GM18498 (cell line): ENCODE measurements around the gene GNRH2.
"Not testable (repeated sequence)": the region's sequence is repeated elsewhere in the genome, so short reads cannot be mapped to it uniquely, and the experiment has no call there.

Experiments used
- ATAC-seq: cut with Tn5 transposase; IDR thresholded peaks from one replicate; pipeline ENCODE4 v1.9.1; 2021; ENCODE audit warnings: mild to moderate bottlenecking, moderate library complexity; ENCODE audit not compliant: unreplicated experiment

GNRH2 gene, protein sequence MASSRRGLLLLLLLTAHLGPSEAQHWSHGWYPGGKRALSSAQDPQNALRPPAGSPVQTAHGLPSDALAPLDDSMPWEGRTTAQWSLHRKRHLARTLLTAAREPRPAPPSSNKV

DNA sequence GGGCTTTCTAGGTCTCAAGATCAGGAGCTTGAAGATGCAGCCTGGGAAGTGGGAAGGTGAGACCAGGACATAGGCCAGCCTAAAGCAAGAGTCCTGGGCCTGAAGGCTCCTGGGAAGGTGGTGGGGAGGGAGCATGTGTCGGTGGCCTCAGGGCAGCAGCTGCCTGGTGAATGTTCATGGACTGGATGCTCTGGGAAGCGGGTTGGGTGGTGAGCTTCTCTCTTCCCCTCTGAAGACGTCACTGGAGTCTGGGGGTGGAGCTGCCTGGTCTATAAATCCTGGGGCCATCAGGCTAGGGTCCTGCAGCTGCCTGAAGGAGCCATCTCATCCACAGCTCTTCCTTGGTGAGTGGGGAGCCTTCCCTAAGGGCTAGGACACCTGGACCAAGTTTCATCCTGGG is at the start of gene GNRH2:
TSS of gene GNRH2 (plus strand) at position 301 of the 400 bp plus-strand sequence. CDS start 793 bp downstream, outside the sequence.
- no peak for ATAC-seq

DNA sequence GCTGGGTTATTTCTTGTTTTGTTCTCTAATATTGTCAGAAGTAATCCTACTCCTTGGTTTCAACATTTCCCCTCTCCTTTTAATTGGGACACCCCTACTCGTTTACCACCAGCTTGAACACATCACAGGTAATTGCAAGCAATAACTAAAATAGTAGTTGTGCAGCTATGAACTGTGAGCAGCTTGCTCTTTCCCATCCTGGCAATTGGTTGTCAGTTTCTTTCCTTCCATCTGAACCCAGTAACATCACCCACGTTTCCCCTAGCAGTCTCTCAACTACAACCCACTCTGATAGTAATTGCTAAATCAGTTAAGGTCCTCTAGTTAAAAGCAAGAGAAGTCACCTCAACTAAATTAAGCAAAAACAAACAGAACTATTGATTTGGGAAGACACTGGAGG is 47.6 kb upstream of the GNRH2 start:
- ATAC-seq = no peak

DNA sequence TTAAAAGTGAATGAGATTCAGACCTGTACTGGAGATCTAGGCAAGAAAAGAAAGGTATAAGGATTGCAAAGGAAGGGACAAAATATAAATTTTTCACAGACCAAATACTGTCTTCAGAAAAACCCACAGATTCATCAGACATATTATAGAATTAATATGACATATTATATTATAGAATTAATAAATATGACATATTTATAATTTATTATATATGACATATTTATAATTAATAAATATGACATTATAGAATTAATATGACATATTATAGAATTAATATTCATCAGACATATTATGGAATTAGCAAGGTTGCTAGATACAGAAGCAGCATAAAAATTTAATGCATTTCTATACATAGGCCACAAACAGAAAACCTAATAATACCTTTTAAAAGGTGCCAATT is 44.7 kb upstream of the GNRH2 start:
- ATAC-seq = no peak

DNA sequence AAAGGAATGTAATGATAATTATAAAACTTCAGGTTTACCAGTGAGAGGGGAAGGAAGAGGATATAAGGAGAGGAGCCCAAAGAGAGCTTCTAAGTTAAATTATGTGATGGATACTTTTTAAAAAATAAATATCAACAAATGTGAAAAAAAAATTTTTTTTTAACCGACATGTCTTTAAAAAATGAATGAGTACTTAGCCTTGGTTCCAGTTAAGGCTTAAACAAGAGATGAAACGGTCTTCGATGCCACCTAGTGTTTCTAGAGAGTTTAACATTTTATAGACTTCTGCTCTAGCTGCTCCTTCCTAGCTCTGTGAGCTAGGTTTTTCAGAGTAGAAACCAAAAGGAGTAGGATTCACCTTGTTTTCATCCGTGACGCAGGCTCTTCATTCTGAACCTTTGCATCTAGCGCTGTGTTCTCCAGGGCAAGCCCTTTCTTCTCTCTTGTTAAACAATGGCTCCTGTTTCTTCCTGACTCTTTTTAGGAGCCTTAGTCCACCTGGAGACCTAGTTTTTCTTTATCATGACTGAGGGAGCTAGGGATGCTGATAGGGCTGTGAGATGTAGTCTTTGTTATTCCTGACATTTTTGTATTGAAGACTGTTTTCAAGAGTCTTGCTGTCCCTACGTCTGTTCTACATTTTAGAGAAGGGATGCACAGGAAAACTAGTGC is 42.4 kb upstream of the GNRH2 start:
- peak; percentile 54 for ATAC-seq

DNA sequence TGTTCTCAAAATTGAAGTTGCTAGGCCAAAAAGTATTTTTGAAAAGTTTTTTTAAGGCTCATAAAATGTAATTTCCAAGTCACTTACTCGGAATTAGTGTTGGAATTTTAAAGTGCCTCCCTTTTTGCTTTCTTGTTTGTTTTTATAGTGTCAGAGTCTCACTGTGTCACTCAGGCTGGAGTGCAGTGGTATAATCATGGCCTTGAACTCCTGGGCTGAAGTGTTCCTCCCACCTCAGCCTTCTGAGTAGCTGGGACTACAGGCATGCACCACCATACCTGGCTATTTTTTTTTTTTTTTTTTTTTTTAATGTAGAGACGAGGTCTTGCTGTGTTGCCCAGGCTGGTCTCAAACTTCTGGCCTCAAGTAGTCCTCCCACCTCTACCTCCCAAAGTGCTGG is 40.0 kb upstream of the GNRH2 start:
- no peak for ATAC-seq

DNA sequence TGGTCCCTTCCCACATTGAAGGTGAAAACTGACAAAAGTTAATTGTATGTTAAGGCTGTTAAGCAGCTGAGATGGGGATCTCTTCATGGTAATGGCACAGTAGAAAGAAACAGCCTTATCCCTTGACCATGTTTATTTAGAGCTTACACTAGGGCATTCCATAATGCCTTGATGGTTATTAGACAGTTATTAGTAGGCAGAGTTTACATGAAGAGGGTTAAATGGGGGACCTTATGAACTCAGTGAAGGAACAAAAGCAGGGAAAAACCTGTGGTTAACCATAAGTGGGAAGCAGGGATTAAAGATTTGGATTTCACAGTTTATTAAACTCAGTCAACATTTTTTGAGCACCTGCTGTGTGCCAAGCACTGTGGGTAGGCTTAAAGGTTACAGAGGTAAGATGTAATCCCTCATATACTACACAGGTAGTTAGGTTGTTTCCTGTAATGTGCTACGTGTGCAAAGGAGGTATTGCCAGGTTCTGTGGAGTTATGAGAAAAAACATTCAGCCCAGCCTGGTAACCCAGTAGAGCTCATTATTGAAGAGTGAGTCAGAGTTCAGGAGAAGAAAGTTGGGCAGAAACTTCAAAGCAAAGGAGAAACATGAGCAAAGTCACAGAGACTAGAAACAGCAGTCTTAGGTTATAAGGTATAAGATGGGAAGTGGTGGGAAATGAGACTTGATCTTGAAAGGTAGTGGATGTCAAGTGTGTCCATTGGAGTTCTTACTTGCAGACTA is 32.3 kb upstream of the GNRH2 start:
- no peak for ATAC-seq

DNA sequence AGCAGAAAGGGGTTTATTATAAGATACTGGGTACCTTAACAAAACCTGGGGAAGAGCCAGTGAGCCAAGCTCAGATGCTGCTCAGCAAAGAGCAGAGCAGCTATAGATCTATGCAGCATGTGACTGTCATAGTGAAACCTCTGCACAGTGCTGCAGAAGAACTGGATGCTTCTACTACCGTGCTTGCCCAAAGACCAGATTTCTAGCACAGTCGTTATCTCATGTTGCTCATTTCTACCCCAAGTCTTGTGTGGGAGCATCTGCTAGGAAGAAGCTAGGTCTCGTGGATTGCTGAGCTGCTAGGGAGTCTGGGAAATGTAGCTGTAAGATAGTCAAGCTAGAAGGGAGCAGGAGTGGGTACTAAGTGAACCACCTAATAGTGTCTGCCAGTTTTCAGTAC is 31.7 kb upstream of the GNRH2 start:
- ATAC-seq = no peak

DNA sequence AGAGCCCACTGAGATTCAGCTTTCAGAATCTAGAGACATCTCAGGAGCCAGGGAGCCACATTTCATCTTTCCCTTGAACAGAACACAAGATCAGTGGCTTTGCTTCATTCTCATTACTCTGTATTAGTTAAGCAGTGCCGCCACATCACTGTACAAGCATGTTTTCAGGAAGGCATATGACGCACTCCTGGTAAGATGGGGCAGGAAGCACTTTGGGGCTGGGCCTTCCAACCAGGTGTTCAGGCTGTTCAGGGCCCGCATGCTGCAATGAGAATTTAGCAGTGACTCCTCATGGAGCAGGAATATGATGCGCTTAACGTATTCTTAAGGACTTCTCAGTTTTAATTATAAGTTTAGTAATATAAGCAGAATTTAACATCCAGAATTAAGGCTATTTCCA is 29.7 kb upstream of the GNRH2 start:
- ATAC-seq = no peak

DNA sequence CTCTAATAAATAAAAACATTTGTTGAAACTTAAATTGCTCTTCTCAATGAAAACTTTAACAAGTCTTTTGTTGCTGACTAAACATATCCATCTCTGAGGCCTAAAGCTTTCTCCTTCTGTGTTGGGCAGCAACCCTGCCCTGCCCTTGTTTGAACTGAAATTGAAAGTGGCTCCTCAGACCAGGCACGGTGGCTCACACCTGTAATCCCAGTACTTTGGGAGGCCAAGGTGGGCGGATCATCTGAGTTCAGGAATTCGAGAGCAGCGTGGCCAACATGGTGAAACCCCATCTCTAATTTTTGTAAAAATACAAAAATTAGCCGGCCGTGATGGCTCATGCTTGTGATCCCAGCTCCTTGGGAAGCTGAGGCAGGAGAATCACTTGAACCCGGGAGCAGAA is 29.2 kb upstream of the GNRH2 start:
- no peak for ATAC-seq

DNA sequence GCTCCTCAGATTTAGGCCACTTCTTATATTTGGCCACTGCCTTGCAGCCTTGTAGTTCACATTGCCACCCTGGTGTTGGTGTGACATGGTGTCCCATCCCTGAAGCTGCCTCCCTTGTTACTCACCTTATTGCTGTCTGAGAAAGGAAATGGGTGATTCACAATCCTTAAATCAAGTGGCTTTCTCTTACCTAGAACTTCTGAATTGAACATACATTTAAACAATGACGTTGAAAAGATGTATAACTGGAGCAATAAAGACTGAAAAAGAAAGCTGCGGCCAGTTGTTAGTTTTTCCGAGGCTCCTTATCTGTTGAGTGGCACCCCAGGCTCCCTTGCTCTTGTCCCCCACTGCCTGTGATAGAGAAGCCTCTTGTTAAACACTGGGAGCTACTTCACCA is 28.8 kb upstream of the GNRH2 start:
- no peak for ATAC-seq

DNA sequence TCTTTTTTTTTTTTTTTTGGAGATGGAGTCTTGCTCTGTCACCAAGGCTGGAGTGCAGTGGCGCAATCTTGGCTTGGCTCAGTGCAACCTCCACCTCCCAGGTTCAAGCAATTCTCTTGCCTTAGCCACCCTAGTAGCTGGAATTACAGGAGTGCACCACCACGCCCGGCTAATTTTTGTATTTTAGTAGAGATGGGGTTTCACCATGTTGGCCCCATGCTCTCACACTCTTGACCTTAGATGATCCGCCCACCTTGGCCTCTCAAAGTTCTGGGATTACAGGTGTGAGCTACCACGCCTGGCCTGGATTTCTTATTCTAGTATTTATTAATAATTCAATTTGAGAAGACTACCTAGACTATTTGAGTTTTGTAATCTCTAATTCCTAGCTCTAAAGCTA is 28.1 kb upstream of the GNRH2 start:
- ATAC-seq = not testable (repeated sequence)

DNA sequence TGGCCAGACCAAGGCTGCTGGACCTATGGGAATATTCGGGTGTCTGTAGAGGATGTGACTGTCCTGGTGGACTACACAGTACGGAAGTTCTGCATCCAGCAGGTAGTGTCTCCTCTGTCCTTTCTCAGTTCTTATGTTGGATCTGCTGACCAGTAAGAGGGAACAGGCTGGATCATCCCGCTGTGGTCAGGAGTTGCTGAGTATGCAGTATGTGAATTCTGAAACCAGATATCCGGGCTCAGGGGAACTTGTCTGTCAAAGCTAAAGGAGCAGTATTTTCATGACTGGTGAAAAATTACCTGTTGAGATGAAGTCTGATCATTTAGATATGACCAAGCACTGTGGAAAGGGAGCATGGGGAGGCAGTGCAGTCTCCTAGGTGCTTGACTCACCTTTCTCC is 22.1 kb upstream of the GNRH2 start:
- no peak for ATAC-seq

DNA sequence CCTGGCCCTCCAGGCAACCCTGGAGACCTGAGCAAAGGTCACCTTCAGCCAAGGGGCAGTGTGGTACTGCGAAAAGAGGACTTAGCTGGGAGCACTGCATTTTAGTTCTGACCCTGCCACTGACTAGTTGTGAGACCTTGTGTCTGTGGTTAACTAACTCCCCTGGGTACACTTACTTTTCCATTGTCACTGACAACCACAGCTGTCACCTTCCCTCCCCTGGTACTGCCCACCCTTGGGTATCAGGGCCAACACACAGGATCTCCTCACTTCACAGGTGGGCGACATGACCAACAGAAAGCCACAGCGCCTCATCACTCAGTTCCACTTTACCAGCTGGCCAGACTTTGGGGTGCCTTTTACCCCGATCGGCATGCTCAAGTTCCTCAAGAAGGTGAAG is 21.6 kb upstream of the GNRH2 start:
- ATAC-seq = no peak

DNA sequence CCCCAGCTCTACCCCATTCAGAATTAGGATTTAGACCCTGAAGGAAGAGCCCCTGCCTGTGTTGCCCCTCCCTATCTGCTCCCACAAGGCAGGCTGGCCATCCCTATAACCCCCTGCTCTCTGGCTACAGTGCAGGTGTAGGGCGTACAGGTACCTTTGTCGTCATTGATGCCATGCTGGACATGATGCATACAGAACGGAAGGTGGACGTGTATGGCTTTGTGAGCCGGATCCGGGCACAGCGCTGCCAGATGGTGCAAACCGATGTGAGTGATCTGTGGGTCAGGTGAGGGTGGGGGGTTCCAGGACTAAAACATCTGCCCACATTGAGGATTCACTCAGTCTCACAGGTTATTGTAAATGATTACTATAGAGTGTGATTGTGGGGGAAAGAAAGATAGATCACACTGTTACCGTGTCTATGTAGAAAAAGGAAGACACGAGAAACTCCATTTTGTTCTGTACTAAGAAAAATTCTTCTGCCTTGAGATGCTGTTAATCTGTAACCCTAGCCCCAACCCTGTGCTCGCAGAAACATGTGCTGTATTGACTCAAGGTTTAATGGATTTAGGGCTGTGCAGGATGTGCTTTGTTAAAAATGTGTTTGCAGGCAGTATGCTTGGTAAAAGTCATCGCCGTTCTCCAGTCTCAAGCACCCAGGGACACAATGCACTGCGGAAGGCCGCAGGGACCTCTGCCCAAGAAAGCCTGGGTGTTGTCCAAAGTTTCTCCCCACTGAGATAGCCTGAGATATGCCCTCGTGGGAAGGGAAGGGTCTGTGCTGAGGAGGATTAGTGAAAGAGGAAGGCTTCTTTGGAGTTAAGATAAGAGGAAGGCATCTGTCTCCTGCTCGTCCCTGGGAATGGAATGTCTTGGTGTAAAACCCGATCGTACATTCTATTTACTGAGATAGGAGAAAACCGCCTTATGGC is 20.6 kb upstream of the GNRH2 start:
- ATAC-seq = not testable (repeated sequence)

DNA sequence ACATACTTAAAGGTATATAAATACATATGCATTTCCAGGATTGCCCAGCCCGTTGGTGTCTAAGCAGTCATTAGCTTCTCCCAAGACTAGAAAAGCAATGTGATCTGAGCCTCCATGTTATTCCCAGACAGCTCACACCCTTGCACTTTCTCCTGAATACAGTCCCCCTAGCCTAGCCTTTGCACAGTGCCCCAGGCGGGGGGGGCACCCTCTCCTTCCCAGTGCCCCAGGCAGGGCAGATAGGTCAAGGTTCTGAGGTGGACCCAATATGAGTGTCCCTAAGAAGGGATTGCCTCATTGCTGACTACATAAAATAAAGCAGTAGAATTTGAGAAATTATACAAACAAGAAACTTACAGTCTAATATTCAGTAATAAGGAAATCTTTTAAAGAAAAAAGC is 15.4 kb upstream of the GNRH2 start:
- no peak for ATAC-seq

DNA sequence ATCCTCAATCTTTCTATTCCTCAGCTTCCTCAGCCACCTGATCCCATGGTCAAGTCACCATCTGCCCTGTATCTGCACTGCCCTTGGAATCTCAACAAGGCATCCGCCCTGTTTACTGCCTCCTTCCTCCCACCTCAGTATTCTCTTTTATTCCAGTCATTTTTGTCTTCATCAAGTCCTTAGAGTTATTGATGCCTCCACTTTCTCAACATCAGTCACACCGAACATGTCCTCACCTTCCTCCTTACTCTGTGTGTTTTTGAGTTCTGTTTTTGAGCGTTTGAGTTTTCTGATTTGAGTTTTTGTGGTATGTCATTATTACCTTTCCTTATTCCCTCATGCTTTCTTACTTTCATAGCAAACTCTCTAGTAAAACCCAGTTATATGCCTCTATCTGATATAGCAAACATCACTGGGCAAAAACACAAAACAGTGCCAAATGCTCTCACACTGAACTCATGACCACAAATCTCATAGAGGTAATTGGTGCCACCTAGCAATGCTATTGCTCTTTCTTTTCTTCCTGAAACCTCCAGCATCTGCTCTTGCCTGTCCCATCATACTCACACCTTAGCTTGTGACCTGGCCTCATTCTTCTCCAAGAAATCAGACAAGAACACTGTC is 11.8 kb upstream of the GNRH2 start:
- ATAC-seq = no peak

DNA sequence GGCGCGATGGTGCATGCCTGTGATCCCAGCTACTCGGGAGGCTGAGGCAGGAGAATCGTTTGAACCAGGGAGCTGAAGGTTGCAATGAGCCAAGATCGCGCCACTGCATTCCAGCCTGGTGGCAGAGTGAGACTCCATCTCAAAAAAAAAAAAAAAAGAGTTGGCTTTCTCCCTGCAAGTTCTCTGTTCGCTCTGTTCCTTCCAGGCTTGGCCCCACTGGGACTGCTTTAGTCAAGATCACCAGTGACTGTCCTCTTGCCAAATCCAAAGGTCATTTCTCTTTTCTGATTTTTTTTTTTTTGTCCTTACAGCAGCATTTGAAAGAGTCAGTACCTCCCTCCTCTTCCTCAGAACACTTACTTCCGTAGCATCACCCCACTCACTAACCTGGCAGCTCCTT is 10.8 kb upstream of the GNRH2 start:
- no peak for ATAC-seq

DNA sequence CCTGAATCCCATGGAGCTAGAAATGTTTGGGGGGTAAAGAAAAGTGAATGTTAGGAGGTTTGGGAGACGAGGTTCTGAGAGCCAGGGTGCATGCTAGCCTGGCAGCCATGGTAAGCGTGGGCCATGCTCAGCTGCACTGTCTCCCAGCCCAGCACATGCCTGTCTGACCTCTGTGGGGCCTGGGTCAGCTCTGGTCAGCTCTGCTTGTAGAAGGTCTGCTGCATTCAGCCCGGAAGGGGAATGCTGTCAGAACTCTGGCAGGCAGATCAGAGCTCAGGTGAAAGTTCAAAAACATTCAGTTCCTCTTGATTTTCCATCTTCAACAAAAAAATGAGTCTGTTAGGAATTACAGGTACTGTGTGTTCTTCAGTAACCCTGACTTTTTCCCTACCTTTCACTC is 5.8 kb upstream of the GNRH2 start:
- ATAC-seq = no peak

DNA sequence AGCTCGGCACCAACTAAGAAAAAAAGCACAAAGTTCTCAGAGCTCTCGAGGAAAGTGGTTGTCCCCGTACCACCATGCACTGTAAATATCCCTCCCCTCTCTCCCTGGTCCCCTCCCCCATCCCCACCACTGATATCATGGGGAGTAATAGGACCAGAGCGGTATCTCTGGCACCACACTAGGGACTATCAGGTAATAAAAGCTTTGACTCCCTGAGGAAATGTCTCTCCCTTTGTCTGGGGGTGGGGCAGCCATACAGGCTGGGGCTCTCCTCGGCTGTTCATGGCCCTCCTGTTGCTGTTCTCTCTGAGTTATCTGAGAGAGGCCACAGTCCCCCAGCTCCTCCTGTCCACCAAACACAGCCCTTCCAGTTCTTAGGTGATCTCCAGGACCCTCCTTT is 5.0 kb upstream of the GNRH2 start:
- ATAC-seq = no peak

DNA sequence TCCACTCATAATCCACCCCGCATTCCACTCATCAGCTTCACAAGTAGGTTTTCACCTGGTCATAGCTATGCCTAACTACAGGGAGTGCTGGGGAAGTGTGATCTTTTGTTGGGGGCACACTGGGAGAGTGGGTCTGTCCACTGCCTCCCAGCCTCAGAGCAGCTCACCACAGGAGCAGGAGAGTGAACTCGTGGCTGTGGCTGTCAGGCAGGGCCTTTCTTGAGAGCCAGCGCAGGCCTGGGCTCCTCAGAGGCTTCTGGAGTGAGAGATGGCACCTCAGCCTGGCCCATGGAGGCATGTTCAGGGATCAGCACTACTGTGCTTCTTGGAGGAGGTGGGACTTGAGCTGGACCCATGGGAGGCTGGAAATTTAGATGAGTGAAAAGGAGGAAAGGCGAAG is 4.0 kb upstream of the GNRH2 start:
- ATAC-seq = no peak

DNA sequence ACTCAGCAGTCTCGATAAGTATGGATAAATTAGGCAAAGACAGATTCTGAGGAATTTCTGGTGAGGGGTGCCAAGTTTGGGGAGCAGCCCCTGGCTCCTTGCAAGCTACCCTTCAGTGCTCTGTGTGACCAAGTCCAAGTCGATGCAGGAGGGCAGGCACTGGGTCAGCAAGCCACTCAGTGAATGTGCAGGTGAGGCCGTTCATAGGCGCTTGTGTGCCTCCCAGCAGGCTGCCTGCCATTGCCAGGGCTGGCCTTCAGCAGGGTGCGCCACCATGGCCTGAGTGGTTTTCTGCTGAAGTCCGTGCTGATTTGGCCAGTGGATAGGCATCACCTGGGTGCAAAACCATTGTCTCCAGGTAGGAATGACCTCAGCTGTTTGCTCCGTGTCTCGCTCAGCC is 3.3 kb upstream of the GNRH2 start:
- ATAC-seq = no peak
